Measurements from ENCODE around the gene KIF23.
A peak's percentile ranks its signal among the peaks of the same experiment; 100 is the strongest.
"Not testable (repeated sequence)": the region's sequence is repeated elsewhere in the genome, so short reads cannot be mapped to it uniquely, and the experiment has no call there.

KIF23 gene

DNA sequence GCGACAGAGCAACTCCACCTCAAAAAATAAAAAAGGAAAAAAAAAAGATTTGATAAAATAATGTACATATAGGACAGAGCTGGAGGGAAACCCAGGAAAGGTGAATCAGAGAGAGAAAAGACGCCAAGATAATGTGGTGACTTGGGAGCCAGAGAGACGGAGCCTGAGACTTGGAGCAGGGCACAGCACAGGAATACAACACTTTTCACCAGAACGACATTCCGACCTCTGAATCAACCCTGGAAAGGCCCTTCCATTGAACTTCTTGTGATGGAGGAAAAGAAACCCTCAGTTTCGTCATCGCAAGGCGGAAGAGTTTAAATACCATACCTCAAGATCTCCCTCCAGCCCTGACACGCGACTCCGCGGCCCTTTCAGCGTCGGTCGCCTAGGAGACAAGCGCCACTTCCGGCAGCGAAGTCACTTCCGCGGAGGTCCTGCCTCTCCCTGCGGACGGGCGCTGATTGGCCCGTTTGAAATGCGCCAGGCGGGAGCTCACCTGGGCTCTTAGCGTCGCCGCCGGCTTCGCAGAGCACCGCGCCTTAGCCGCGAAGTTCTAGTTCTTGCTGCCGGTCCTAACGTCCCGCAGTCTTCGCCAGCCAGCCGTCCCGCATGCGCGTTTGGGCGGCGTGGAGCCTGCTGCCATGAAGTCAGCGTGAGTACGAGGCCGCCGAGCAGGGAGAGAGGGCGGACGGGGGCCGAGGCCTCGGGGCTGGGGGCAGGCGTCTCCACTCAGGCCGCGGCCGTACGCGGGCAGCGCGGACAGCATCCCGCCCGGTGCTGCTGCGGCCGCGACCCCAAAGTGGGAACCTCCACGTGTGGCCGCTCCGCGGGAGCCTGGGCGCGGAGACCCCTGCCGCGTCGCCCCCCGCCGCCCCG, at the start of gene KIF23:
Gene KIF23 (plus strand): TSS at position 528 of the 879 bp plus-strand sequence. CDS start 117 bp downstream, at position 645.
- peak; percentile 89 for DNase-seq (ENCODE audit: low read depth)

DNA sequence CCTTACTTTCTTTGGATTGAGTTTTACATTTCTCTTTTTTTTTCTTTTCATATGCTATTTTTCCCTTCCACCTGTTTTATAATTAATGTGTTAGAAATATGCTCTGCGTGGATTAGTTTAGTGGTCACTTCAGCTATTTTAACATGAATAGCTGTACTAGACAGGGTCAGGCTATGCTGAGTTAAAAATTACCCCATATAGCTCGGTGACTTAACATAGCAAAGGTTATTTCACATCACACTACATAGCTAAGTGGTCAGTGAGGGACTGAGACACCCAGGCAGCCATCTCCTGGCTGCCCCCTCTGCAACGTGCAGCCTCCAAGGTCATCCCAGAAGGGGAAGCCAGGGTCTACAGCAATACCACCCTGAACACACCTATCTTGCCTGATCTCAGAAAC, 46.9 kb upstream of the KIF23 start:
- DNase-seq (ENCODE audit: low read depth), result no peak

DNA sequence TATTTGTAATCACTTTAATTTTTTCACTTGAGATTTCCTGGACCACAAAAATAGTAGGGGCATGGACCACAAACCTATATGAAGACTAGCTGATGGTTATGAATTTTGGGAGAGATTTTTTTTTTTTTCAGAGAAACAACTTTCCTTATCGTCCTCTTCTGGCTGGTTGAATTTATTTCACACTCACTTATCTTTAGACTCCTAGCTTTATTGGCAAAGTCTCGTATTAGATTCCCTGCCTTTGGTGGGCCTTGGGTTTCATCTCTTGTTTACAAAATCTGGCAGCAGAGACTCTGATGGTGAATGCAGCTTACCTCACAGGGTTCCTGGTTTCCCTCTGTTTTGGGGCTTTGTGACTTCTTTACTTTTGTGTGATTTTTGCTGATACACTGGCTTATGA, 44.5 kb upstream of the KIF23 start:
- no peak for DNase-seq (ENCODE audit: low read depth)

DNA sequence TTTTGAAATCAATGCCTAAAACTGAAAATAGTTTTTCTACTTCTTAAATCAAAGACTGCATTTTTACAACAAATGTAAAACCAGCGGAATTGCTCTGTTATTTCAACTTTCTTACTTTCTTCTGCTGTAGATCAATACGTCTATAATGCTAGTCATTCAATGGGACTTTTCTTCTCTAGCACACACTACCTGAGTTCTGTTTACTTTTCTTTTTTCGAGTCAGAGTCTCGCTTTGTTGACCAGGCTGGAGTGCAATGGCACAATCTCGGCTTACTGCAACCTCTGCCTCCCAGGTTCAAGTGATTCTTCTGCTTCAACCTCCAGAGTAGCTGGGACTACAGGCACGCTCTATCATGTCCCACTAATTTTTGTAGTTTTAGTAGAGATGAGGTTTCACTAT, 40.7 kb upstream of the KIF23 start:
- no peak for DNase-seq (ENCODE audit: low read depth)

DNA sequence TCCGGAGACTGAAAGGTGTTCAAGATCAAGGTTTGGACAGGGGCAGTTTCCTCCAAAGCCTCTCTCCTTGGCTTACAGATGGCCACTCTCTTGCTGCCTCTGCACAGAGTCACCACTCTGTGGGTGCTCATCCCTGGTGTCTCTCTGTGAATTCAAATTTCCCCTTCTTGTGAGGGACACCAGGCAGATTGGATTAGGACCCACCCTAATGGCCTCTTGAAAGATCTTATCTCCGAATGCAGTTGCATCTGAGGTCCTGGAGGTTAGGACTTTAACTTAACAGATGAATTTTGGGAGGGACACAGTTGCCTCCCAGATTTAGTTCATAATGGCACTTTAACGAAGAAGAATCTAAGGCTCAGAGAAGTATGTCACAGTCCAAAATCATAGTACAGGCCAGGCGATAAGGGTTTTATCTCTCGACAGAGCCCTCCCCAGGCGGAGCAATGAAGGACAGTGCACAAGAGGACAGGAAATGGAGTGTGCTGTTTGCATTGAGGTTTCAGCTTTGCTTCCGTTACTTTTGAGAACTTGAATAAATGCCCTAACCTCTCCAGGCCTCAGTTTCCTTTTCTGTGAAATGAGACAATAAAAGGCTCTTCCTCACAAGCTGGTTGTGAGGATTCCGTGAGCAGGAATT, 38.9 kb upstream of the KIF23 start:
- no peak for DNase-seq (ENCODE audit: low read depth)

DNA sequence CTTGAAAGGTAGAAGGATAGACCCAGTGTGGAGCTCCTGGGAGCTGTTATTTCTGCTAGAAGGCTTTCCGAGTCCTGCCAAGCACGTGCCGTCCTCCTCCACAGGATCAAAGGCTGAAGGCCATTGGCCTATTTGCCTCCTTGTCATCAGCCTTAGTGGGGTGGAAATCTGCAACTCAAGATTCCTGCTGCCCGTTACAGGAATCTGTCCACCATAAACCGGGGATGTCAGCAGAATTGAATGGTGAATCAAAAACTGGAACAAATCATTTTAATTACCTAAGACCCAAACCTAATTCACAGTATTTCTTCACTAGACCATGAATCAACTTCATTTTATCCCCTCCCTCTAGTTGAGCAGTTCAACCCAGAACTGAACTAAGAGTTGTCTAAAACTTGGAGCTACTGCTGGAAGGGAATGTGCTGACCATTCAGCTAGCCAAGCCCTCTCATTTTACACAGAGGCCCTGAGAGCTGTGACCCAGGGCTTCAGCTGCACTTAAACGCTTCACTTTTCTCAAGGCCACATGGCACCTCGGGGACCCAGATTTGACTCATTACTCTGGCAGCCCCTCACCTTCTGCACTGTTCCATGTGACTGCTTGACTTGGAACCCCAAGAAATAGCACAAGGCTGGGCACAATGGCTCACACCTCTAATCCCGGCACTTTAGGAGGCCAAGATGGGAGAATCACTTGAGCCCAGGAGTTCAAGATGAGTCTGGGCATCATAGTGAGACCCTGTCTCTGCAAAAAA, 36.8 kb upstream of the KIF23 start:
- no peak for DNase-seq (ENCODE audit: low read depth)

DNA sequence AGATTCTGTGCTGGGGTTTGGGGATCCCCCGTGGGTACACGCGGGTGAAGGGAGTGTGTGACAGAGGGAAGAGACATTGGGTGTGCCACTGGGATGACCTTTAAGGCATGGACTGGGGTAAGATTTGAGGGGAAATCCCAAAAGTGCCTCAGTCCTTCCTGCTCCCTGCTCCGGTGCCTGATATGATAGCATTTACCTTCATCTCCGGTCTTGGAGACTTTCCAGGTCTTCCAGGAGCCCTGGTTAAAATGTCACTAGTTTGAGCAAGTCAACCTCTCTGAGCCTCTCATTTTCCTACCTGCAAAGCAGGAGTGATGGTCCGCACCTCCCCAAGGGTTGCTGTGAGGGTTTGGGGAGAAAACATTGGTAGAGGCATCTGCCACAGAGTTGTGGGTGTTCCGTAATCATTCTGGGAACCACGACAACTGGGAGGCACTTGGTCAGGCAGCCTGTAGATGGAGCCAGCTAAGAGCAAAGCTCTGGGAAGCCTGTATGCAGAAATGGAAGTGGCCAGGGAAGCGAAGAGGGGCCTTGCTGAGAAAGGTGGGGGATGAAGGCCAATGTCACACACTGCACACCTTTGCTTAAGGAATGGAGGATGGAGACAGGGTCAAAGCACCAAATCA, 33.9 kb upstream of the KIF23 start:
- DNase-seq (ENCODE audit: low read depth), result no peak

DNA sequence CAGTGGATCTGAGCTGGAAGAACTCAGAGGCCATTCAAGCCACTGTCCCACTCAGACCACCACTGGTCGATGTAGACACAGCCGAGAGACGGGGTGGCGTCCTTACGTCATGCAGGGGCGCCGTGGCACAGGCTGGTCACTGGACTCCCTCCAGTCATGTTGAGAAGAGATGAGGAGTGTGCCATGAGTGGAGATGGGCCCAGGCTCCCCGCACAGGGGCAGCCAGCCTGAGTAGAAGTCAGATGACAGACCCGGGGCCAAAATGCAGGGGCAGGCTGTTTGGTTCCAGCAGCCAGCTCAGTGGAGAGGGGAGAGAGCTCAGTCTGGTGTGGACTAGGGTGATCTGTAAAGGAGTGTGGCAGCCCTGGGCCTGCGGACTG, 33.4 kb upstream of the KIF23 start:
- DNase-seq (ENCODE audit: low read depth), result no peak

DNA sequence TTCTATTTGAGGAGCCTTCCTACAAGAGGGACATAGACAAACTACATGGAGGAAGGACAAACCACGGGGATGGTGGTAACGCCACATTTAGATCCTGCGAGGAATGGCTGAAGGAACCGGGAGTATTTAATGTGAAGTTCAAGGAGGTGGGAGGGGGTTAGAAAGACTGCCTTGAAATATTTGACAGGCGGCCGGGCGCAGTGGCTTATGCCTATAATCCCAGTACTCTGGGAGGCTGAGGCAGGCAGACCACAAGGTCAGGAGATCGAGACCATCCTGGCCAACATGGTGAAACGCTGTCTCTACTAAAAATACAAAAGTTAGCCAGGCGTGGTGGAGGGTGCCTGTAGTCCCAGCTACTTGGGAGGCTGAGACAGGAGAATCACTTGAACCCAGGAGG, 32.0 kb upstream of the KIF23 start:
- DNase-seq (ENCODE audit: low read depth), result not testable (repeated sequence)

DNA sequence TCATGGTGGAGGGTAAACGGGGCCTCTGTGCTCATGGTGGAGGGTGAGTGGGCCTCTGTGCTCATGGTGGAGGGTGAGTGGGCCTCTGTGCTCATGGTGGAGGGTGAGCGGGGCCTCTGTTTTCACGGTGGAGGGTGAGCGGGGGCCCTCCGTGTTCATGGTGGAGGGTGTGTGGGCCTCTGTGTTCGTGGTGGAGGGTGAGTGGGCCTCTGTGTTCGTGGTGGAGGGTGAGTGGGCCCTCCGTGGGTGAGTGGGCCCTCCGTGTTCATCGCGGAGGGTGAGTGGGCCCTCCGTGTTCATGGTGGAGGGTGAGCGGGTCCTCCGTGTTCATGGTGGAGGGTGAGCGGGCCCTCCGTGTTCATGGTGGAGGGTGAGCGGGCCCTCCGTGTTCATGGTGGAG, 30.1 kb upstream of the KIF23 start:
- DNase-seq (ENCODE audit: low read depth), result not testable (repeated sequence)

DNA sequence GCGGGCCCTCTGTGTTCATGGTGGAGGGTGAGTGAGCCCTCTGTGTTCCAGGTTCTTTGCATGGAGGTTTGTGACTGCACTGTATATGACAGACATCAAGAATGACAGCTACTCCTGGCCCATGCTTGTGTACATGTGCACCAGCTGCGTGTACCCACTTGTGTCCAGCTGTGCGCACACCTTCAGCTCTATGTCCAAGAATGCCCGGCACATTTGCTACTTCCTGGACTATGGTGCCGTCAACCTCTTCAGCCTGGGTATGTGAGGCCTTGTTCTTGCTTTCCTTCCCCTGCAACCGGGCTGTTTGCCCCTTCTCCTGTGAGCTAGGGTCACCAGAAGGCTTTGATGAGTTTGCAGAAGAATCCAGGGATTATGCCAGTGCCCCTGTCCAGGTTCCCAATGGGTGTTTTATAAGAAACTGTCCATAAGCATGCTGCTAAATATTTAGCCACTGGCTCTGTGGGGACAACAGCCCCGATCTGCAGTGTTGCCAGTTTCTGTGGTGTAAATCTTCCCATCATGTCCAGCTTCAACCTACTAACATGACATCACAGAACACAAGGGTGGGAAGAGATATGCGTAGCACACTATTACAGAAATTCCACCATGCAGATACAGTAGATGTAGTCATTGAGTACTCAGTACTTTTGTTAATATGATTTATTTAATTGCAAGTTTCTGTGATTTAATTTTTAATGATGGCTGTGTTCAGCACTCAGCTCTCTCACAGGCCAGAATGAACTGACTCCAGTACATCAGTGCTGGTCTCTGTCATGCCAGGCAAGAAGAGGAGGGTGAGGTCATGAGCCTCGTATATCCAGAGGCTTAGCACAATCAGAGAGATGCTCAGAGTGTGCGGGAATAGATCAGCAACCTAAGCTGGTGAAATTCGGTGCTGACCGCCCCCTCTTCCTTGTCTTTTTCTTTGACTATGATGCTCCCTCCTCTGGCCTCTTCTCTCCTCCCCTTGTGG, 29.2 kb upstream of the KIF23 start:
- DNase-seq (ENCODE audit: low read depth), result no peak

DNA sequence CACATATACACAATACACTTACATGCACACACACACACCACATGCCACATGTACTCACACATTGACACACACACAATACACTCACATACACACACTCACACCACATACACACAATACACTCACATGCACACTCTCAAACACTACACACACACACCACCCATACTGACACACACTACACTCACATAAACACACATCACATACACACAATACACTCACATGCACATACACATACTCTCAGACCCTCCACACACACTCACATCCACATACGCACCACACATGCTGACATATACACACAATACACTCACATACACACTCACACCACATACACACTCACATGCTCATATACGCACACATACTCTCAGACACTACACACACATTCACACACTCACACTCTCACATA, 28.3 kb upstream of the KIF23 start:
- no peak for DNase-seq (ENCODE audit: low read depth)

DNA sequence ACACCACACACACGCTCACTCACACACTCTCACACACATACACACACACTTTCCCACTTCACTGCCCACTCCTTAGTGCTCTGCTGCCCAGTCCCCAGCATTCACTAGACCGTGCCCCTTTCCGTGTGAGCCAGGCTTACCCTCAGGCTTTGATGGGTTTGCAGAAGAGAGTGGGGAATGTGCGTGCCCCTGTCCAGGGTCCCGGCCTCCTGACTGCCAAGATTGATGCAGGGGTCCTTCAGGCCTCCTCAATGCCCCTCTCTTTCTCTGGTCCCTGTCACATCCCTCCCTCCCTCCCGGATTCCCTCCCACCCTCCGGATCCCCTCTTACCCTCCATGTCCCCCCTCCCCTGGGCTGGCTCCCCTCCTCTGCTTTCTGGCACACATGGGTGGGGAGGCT, 27.9 kb upstream of the KIF23 start:
- DNase-seq (ENCODE audit: low read depth), result no peak

DNA sequence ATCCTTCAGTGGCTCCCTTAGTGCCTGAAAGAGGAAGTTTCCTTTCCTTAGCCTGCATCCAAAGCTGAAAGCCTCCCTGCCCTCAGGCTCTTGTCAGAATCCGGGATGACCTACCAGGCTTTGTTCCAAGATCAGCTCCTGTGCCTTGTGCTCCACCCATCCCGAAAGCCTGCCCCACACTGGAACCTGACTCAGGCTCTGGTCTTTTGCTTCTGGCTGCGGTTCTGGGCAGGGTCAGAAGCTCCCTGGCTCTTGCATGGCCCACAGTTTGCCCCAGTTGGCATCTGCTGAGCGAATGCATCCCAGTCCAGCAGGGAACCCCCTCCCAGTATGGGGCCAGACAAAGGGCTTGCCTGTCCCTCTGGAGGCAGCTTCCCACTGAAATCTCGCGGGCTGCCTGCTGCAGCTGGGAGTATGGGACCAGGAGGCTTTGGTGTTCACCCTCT, 25.9 kb upstream of the KIF23 start:
- DNase-seq (ENCODE audit: low read depth), result no peak

DNA sequence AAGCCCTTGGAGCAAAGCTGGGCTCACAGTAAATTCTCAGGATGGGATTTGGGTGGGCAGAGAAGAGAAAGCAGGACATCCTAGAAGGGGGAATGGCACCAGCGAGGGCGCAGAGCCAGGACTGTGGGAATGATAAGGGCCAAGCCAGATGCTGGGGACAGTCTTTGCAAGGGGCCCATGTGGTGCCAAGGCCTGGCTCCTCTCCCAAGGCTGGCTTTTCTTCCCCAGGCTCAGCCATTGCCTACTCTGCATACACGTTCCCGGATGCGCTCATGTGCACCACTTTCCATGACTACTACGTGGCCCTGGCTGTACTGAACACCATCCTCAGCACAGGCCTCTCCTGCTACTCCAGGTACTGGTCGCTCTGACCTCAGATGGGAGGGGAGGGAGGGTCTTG, 24.7 kb upstream of the KIF23 start:
- DNase-seq (ENCODE audit: low read depth), result no peak

DNA sequence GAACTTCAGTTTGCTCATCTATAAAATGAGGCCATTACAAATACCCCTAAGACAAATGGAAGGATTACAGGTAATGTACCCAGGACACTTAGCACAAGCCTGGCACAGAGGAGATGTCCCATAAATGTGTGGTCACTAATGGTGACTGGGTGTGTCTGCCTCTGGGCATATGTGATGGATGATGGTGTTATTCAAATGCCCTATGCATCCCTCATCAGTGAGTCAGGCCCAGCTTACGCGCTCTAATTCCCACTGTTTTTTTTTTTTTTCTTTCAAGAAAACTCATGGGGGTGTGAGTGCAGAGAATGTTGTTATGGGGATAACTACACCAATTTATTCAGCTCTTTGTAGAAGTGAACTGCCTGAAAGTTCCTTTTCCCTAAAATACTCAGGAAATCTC, 23.6 kb upstream of the KIF23 start:
- DNase-seq (ENCODE audit: low read depth), result no peak

DNA sequence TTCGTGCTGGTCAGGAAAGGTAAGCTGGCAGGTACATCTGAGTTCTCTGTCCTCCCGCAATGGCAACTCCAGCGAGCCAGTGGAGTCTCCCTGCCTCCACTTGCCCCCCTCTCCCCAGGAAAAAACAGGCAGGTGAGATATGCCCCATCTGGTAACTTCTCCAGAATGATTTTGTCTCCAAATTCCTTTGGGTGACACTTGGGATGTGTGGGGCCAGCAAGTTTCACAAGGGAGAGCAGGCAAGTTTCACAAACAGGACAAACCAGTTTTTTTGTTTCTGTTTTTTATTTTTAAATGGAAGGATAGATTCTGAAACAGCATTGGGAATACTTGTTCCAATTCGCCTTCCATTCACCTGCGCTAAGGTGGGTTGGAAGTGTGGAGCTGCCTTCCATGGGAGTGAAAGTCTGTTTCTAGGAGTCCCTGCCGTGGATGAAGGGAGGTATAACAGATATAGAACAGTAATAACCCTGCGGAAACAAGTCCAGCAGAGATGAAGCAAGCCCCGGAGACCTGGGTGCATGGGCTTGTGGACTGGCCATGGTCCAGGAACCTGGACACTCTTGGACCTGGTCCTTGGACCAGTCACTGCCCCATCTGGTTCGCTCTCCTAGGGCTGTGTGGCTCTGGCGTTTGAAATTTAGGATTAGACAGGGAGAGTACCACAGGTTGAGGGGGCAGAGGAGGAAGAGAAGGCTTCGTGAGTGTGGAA, 22.9 kb upstream of the KIF23 start:
- no peak for DNase-seq (ENCODE audit: low read depth)

DNA sequence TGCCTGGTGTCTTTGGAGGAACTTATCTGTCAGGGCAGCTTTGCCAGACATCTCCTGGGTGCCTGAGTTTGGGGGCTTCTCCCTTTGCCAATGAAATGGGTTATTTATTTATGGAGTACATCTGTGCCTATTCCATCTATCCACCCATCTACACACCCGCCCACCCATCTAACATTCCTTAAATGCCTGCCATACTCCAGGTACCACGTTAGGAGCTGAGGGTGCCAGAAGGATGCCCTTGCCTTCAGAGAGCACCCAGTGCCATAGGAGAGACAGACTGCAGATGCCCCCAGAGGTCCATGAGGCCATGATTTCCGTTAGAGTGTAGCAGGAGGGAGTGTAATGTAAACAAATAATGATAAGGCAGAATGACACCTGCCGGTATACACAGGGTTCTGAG, 21.8 kb upstream of the KIF23 start:
- DNase-seq (ENCODE audit: low read depth), result no peak

DNA sequence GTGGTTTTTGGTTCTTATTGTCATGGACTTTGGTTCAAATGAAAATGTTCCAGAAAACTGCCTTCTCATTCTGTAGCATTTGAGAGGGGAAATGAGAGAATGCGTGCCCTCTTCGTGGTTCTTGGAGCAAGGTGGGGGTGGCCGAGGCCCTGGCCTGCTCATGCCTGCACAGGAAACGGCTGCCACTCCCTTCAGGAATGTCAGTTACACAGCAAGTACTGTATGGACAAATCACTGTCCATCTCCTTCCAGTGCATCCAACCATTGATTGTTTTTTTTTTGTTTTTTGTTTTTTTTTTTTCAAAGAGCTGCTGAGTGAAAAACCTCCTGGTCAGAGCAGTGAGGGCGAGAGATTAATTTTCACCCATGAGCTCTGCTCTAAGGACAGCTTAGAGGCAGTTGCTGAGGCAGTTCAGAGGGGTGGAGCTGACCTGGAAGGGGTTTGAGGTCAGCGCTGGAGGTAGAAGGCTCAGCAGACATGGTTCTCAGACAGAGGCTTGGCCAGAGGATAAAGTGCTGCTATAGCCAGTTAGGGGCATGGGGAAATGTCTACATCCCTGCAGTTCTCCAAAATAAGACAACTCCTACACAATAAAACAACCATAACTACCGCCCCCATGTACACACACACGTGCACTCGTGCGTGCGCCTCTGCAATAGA, 20.2 kb upstream of the KIF23 start:
- DNase-seq (ENCODE audit: low read depth), result no peak

Data from activated T-helper 1 cell treated with Interleukin-2 at 50 U/mL for 16 hours (primary cell).